ENCODE data around the gene CAMKMT.

GRCh38 chr2:44479127-44479887, 117.6 kb downstream of the CAMKMT start:
- TF ChIP-seq ZBTB7A (IDR thresholded peaks at IDR 0.05; ENCODE audit: low read depth) = no peak
- no peak for TF ChIP-seq REST (IDR thresholded peaks at IDR 0.05; ENCODE audit: low read depth)
- TF ChIP-seq USF1 (IDR thresholded peaks at IDR 0.05) = no peak
